Measurements from ENCODE around the gene C16orf89.

- TF ChIP-seq, protein P1, sequence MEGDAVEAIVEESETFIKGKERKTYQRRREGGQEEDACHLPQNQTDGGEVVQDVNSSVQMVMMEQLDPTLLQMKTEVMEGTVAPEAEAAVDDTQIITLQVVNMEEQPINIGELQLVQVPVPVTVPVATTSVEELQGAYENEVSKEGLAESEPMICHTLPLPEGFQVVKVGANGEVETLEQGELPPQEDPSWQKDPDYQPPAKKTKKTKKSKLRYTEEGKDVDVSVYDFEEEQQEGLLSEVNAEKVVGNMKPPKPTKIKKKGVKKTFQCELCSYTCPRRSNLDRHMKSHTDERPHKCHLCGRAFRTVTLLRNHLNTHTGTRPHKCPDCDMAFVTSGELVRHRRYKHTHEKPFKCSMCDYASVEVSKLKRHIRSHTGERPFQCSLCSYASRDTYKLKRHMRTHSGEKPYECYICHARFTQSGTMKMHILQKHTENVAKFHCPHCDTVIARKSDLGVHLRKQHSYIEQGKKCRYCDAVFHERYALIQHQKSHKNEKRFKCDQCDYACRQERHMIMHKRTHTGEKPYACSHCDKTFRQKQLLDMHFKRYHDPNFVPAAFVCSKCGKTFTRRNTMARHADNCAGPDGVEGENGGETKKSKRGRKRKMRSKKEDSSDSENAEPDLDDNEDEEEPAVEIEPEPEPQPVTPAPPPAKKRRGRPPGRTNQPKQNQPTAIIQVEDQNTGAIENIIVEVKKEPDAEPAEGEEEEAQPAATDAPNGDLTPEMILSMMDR (IDR thresholded peaks at IDR 0.05): no peak
- no peak for TF ChIP-seq POLR2A (IDR thresholded peaks at IDR 0.05)
Observed at GRCh38 chr16:5012887-5013286, 52.9 kb downstream of the C16orf89 start.

Data from body of pancreas (tissue), 4 donors.